NT2/D1 (cell line): Measurements from ENCODE around the gene NTRK3.

Source experiments
- DNase-seq: peaks from one replicate; pipeline ENCODE4 v3.0.0-alpha.2; 2011; ENCODE audit warnings: low read depth, low spot score
- H3K27me3 ChIP-seq: 2 replicates; pipeline ENCODE4 v1.6.0; 2011; ENCODE audit warnings: mild to moderate bottlenecking; ENCODE audit not compliant: insufficient read length, insufficient read depth
- H3K36me3 ChIP-seq: 2 replicates; pipeline ENCODE4 v1.6.1; 2011; ENCODE audit warnings: mild to moderate bottlenecking, low read length, mixed read lengths; ENCODE audit not compliant: insufficient read depth, insufficient read length
- H3K4me1 ChIP-seq: 2 replicates; pipeline ENCODE4 v1.5.1; 2011; ENCODE audit not compliant: insufficient read depth, insufficient read length
- H3K4me3 ChIP-seq: 2 replicates; pipeline ENCODE4 v1.5.1; 2011; ENCODE audit warnings: low read depth; ENCODE audit not compliant: insufficient read length
- H3K9ac ChIP-seq: 2 replicates; pipeline ENCODE4 v1.6.0; 2011; ENCODE audit warnings: low read depth; ENCODE audit not compliant: insufficient read length
- H3K9me3 ChIP-seq: 2 replicates; pipeline ENCODE4 v1.5.1; 2011; ENCODE audit warnings: mild to moderate bottlenecking, low read length; ENCODE audit not compliant: insufficient read depth
- SUZ12 ChIP-seq: IDR thresholded peaks from 2 replicates; pipeline ENCODE4 v1.6.1; 2011; ENCODE audit not compliant: insufficient read length, insufficient read depth; ENCODE audit errors: extremely low read depth
- YY1 ChIP-seq: IDR thresholded peaks from 2 replicates; pipeline ENCODE4 v1.6.1; 2011; ENCODE audit not compliant: insufficient read length, insufficient read depth
- ZNF274 ChIP-seq: IDR thresholded peaks from 2 replicates; pipeline ENCODE4 v1.6.1; 2011; ENCODE audit warnings: mild to moderate bottlenecking, low read depth, low read length

NTRK3 gene

GRCh38 chr15:88118741-88119140 lies 137.8 kb downstream of the NTRK3 start:
- no peak overlapping the region for H3K9ac ChIP-seq
- H3K9me3 ChIP-seq, result no peaks in the 10 kb centered on the region; the same call in 1 of the 2 replicates
- DNase-seq, result no peak
- no peaks in the 10 kb centered on the region for H3K27me3 ChIP-seq
- TF ChIP-seq SUZ12 (no peak), YY1 (no peak), ZNF274 (no peak)
- no peaks in the 10 kb centered on the region for H3K36me3 ChIP-seq
- no peak overlapping the region for H3K4me3 ChIP-seq
- H3K4me1 ChIP-seq, result no peaks in the 10 kb centered on the region

- no peaks in the 10 kb centered on the region for H3K4me1 ChIP-seq
- H3K36me3 ChIP-seq, result no peaks in the 10 kb centered on the region
- H3K9me3 ChIP-seq, result no peaks in the 10 kb centered on the region; the same call in 1 of the 2 replicates
- DNase-seq, result no peak
- no peak overlapping the region for H3K4me3 ChIP-seq
- TF ChIP-seq SUZ12, result no peak
- no peak for TF ChIP-seq YY1
- H3K27me3 ChIP-seq, result no peaks in the 10 kb centered on the region
- no peak overlapping the region for H3K9ac ChIP-seq
Measured at GRCh38 chr15:88118035-88118434, 138.5 kb downstream of the NTRK3 start.

GRCh38 chr15:88115486-88116152 lies 140.9 kb downstream of the NTRK3 start:
- H3K9me3 ChIP-seq, result no peaks in the 10 kb centered on the region; the same call in 1 of the 2 replicates
- TF ChIP-seq YY1, result no peak
- no peak for TF ChIP-seq SUZ12
- no peak for TF ChIP-seq ZNF274
- DNase-seq, result no peak
- H3K27me3 ChIP-seq, result no peaks in the 10 kb centered on the region
- no peaks in the 10 kb centered on the region for H3K4me1 ChIP-seq
- no peaks in the 10 kb centered on the region for H3K36me3 ChIP-seq
- no peak overlapping the region for H3K4me3 ChIP-seq
- no peak overlapping the region for H3K9ac ChIP-seq

- Histone ChIP-seq H3K4me1 (no peaks in the 10 kb centered on the region), H3K36me3 (no peaks in the 10 kb centered on the region), H3K9ac (no peak overlapping the region), H3K4me3 (no peak overlapping the region), H3K9me3 (no peaks in the 10 kb centered on the region; the same call in 1 of the 2 replicates), H3K27me3 (no peaks in the 10 kb centered on the region)
- DNase-seq, result no peak
- TF ChIP-seq SUZ12 (no peak), YY1 (no peak), ZNF274 (no peak)
Measured at GRCh38 chr15:88113613-88114308, 142.8 kb downstream of the NTRK3 start.

- no peak for DNase-seq
- H3K9me3 ChIP-seq, result no peaks in the 10 kb centered on the region; the same call in 1 of the 2 replicates
- no peak overlapping the region for H3K9ac ChIP-seq
- H3K4me1 ChIP-seq, result no peaks in the 10 kb centered on the region
- TF ChIP-seq YY1, result no peak
- no peak for TF ChIP-seq SUZ12
- TF ChIP-seq ZNF274, result no peak
- no peak overlapping the region for H3K4me3 ChIP-seq
- no peaks in the 10 kb centered on the region for H3K36me3 ChIP-seq
- no peaks in the 10 kb centered on the region for H3K27me3 ChIP-seq
Measured at GRCh38 chr15:88108991-88109390, 147.5 kb downstream of the NTRK3 start.

GRCh38 chr15:88108477-88108876 lies 148.1 kb downstream of the NTRK3 start:
- Histone ChIP-seq H3K4me1 (no peaks in the 10 kb centered on the region), H3K9ac (no peak overlapping the region), H3K27me3 (no peaks in the 10 kb centered on the region), H3K9me3 (no peaks in the 10 kb centered on the region), H3K36me3 (no peaks in the 10 kb centered on the region), H3K4me3 (no peak overlapping the region)
- no peak for DNase-seq
- no peak for TF ChIP-seq YY1
- TF ChIP-seq SUZ12, result no peak
- TF ChIP-seq ZNF274, result no peak

GRCh38 chr15:88106074-88106473 lies 150.5 kb downstream of the NTRK3 start:
- no peaks in the 10 kb centered on the region for H3K36me3 ChIP-seq
- H3K4me3 ChIP-seq, result no peak overlapping the region
- no peak for TF ChIP-seq SUZ12
- TF ChIP-seq YY1, result no peak
- no peak for TF ChIP-seq ZNF274
- no peak overlapping the region for H3K9ac ChIP-seq
- no peaks in the 10 kb centered on the region for H3K4me1 ChIP-seq
- DNase-seq, result no peak
- no peaks in the 10 kb centered on the region for H3K27me3 ChIP-seq
- H3K9me3 ChIP-seq, result no peaks in the 10 kb centered on the region
